ENCODE results near the gene ITSN2. TPM values are rescaled to one million over a fixed set of nuclear protein-coding genes. Genes with fewer than 3 reads are reported as not detected.

Gene ITSN2
- total RNA-seq, 1 donor from 2014 or later, result 52.9 TPM

- intact Hi-C loops (cut with micrococcal nuclease), result no loop called here
- Mint-ChIP-seq H3K27me3 (ENCODE audit: insufficient read depth) (peaks cover 4% of the 10 kb centered on the region), H3K27ac (no peak overlapping the region), H3K36me3 (ENCODE audit: low read depth) (no peaks in the 10 kb centered on the region), H3K4me1 (ENCODE audit: low read depth) (no peaks in the 10 kb centered on the region), H3K4me3 (no peak overlapping the region), H3K9me3 (no peaks in the 10 kb centered on the region)
- DNase-seq (ENCODE audit: low spot score), result no peak
These were observed 168.5 kb downstream of the ITSN2 start for GRCh38 chr2:24191848-24192247.

GRCh38 chr2:24191156-24191555, 169.2 kb downstream of the ITSN2 start:
- H3K9me3 Mint-ChIP-seq, result no peaks in the 10 kb centered on the region
- H3K27ac Mint-ChIP-seq, result no peak overlapping the region
- H3K36me3 Mint-ChIP-seq (ENCODE audit: low read depth), result no peaks in the 10 kb centered on the region
- intact Hi-C loops (cut with micrococcal nuclease), result no loop called here
- peaks cover 4% of the 10 kb centered on the region for H3K27me3 Mint-ChIP-seq (ENCODE audit: insufficient read depth)
- no peaks in the 10 kb centered on the region for H3K4me1 Mint-ChIP-seq (ENCODE audit: low read depth)
- H3K4me3 Mint-ChIP-seq, result no peak overlapping the region
- DNase-seq (ENCODE audit: low spot score), result no peak

GRCh38 chr2:24190503-24190902, 169.8 kb downstream of the ITSN2 start:
- DNase-seq (ENCODE audit: low spot score), result no peak
- no peaks in the 10 kb centered on the region for H3K36me3 Mint-ChIP-seq (ENCODE audit: low read depth)
- H3K27me3 Mint-ChIP-seq (ENCODE audit: insufficient read depth), result peaks cover 4% of the 10 kb centered on the region
- intact Hi-C loops (cut with micrococcal nuclease), result no loop called here
- no peaks in the 10 kb centered on the region for H3K9me3 Mint-ChIP-seq
- no peak overlapping the region for H3K4me3 Mint-ChIP-seq
- H3K27ac Mint-ChIP-seq, result no peak overlapping the region
- H3K4me1 Mint-ChIP-seq (ENCODE audit: low read depth), result no peaks in the 10 kb centered on the region

DNA sequence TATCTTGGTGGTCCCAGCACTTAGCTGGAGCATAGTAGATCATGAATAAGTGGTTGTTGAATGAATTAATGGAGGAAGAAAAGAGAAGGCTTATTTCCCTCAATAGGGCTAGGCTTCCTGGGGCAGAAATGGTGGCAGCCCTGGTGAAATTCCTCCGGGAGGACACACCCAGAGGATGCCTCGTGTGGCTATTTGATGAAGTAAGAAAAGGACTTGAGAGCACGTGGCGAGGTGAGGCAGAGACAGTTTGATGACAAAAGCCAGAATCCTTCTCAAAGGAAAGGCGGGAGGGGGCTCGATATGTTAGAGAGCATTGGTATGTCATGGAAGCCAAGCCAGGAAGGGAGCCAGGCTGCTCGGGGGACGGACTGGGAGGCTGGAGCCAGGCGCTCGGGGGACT, 170.8 kb downstream of the ITSN2 start:
- Mint-ChIP-seq H3K27ac (no peak overlapping the region), H3K36me3 (ENCODE audit: low read depth) (no peaks in the 10 kb centered on the region), H3K27me3 (ENCODE audit: insufficient read depth) (peaks cover 4% of the 10 kb centered on the region), H3K4me3 (no peak overlapping the region), H3K9me3 (no peaks in the 10 kb centered on the region), H3K4me1 (ENCODE audit: low read depth) (no peaks in the 10 kb centered on the region)
- DNase-seq (ENCODE audit: low spot score), result no peak
- intact Hi-C loops (cut with micrococcal nuclease), result no loop called here

DNA sequence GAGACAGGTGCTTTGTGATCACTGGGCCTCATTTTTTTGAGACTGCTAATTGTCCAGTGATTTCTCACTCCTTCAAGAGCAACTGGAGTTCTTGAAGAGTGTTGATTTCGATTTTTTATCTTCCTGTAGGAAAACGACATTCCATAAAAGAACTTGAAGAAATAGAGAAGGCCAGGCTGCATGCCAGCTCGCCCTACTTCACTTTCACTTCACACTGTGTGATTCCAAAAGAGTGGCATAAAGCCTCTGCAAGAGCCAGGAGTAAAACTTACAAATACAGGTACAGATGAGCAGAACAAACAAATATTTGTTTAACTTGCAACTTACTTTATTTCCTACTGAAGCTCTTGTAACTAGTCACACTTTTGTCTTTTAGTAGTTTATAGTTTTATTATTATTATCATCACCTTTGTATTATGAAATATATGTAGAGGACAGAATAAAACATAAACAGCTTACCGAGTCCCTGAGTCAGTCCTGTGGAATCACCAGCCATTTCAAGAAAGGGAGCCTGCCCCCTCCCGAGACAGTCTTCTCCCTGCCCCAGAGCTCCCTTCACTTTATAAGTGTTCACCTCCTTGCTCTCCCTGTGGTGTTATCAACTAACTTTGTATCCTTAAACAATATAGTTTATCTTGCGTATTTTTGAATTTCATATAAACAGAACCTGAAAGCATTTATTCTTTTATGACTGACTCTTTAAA, 176.8 kb downstream of the ITSN2 start:
- intact Hi-C loops (cut with micrococcal nuclease), result no loop called here

DNA sequence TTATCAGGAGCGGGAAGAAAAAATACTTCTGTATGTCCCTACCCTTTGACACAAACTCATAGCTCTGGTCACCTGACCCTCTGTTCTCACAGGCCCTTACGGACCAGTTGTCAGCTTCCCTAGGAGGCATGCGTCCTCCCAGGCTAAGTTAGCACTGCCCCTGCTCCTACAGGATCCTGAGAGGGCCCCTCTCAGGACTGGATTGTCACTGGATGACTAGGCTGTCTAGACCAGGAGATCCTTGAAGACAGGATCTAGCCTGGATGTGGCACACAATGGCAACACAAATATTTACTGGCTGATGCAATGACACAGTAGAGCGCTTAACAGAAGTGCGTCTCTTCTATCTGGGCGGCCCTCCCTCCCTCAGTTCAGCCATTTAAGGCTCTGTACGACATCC, 177.8 kb downstream of the ITSN2 start:
- Mint-ChIP-seq H3K4me3 (no peak overlapping the region), H3K4me1 (ENCODE audit: low read depth) (no peaks in the 10 kb centered on the region), H3K36me3 (ENCODE audit: low read depth) (no peaks in the 10 kb centered on the region), H3K9me3 (no peaks in the 10 kb centered on the region), H3K27me3 (ENCODE audit: insufficient read depth) (peaks cover 2% of the 10 kb centered on the region), H3K27ac (no peak overlapping the region)
- no peak for DNase-seq (ENCODE audit: low spot score)
- intact Hi-C loops (cut with micrococcal nuclease), result no loop called here

More for the DNA sequence above, 176.8 kb downstream of the ITSN2 start:
- Mint-ChIP-seq H3K36me3 (ENCODE audit: low read depth) (no peaks in the 10 kb centered on the region), H3K4me1 (ENCODE audit: low read depth) (no peaks in the 10 kb centered on the region), H3K27ac (no peak overlapping the region), H3K27me3 (ENCODE audit: insufficient read depth) (peaks cover 4% of the 10 kb centered on the region), H3K4me3 (no peak overlapping the region), H3K9me3 (no peaks in the 10 kb centered on the region)
- DNase-seq (ENCODE audit: low spot score), result no peak

- intact Hi-C loops (cut with micrococcal nuclease), result no loop called here
- no peak for DNase-seq (ENCODE audit: low spot score)
- Mint-ChIP-seq H3K4me1 (ENCODE audit: low read depth) (no peaks in the 10 kb centered on the region), H3K27me3 (ENCODE audit: insufficient read depth) (peaks cover 4% of the 10 kb centered on the region), H3K9me3 (no peaks in the 10 kb centered on the region), H3K4me3 (no peak overlapping the region), H3K27ac (no peak overlapping the region), H3K36me3 (ENCODE audit: low read depth) (no peaks in the 10 kb centered on the region)
These were observed 178.5 kb downstream of the ITSN2 start for GRCh38 chr2:24181849-24182248.

- DNase-seq (ENCODE audit: low spot score), result no peak
- intact Hi-C loops (cut with micrococcal nuclease), result no loop called here
- no peak overlapping the region for H3K27ac Mint-ChIP-seq
- no peaks in the 10 kb centered on the region for H3K9me3 Mint-ChIP-seq
- no peaks in the 10 kb centered on the region for H3K36me3 Mint-ChIP-seq (ENCODE audit: low read depth)
- H3K4me1 Mint-ChIP-seq (ENCODE audit: low read depth), result no peaks in the 10 kb centered on the region
- H3K4me3 Mint-ChIP-seq, result no peak overlapping the region
- H3K27me3 Mint-ChIP-seq (ENCODE audit: insufficient read depth), result peaks cover 9% of the 10 kb centered on the region
These were observed 180.7 kb downstream of the ITSN2 start for GRCh38 chr2:24179683-24180082.

- no peak for DNase-seq (ENCODE audit: low spot score)
These were observed 184.0 kb downstream of the ITSN2 start for GRCh38 chr2:24176326-24176725.

DNA sequence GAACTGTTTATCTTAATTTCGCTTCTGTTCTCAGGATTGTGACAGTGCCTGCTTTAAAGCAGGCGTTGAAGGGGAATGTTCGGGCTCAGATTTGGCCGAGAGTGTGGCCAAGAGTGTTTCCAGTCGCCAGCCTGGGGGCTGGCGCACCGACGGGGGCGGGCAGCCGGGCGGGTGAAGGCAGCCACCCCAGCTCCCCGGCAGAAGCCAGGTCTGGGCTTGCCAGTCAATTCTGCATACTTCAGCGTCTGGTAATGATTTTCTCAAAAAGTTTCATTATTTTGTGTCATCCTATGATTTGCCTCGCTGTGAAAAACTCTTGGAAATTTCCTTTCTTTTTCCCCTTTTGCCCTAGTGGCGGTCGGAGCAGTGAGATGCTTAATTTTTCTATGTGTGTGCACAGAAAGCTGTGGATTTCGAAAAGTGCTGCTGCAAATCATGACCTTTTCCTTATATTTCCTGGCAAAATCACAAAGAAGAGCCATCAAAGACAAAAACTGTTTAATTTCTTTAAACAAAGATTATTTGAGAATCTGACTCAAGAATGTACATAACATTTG, 184.6 kb downstream of the ITSN2 start:
- H3K36me3 Mint-ChIP-seq (ENCODE audit: low read depth), result no peaks in the 10 kb centered on the region
- H3K4me1 Mint-ChIP-seq (ENCODE audit: low read depth), result no peaks in the 10 kb centered on the region
- intact Hi-C loops (cut with micrococcal nuclease), result no loop called here
- no peak overlapping the region for H3K4me3 Mint-ChIP-seq
- no peaks in the 10 kb centered on the region for H3K9me3 Mint-ChIP-seq
- H3K27ac Mint-ChIP-seq, result no peak overlapping the region
- peaks cover 21% of the 10 kb centered on the region for H3K27me3 Mint-ChIP-seq (ENCODE audit: insufficient read depth)
- no peak for DNase-seq (ENCODE audit: low spot score)

More at GRCh38 chr2:24176326-24176725, 184.0 kb downstream of the ITSN2 start:
- no peak overlapping the region for H3K4me3 Mint-ChIP-seq
- H3K27ac Mint-ChIP-seq, result no peak overlapping the region
- H3K36me3 Mint-ChIP-seq (ENCODE audit: low read depth), result no peaks in the 10 kb centered on the region
- no peaks in the 10 kb centered on the region for H3K9me3 Mint-ChIP-seq
- H3K27me3 Mint-ChIP-seq (ENCODE audit: insufficient read depth), result peaks cover 21% of the 10 kb centered on the region
- H3K4me1 Mint-ChIP-seq (ENCODE audit: low read depth), result no peaks in the 10 kb centered on the region
- intact Hi-C loops (cut with micrococcal nuclease), result no loop called here

DNA sequence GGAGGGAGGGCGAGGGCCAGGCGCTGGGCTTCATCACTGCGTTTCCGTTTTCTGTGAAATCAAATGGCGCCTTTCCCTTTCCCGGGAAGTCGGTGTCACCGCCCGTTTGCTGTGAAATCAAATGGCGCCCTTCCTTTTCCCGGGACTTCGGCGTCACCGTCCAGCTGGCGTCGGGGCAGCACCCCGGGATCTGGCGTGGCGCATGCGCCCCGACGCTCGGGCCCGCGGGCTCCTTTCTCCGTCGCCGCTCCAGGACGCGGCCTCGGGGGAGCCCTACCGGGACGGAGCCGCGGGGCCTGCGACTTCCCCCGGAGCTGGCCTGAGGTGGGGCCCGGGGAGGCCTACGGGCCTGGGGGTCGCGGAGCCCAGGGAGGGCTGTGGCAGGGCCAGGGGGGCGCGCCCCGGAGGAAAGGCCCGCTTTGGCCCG, 185.5 kb downstream of the ITSN2 start, which contains the start of gene FAM228A:
Gene FAM228A (plus strand): TSS at position 203 of the 427 bp plus-strand sequence. CDS start 428 bp downstream, outside the sequence.
- H3K4me1 Mint-ChIP-seq (ENCODE audit: low read depth), result no peaks in the 10 kb centered on the region
- intact Hi-C loops (cut with micrococcal nuclease), result no loop called here
- H3K4me3 Mint-ChIP-seq, result no peak within 1 kb of the TSS
- H3K27me3 Mint-ChIP-seq (ENCODE audit: insufficient read depth), result peaks cover 21% of the 10 kb centered on the region
- DNase-seq (ENCODE audit: low spot score), result no peak
- H3K36me3 Mint-ChIP-seq (ENCODE audit: low read depth), result no peaks in the 10 kb centered on the region
- H3K27ac Mint-ChIP-seq, result no peak within 1 kb of the TSS
- no peaks in the 10 kb centered on the region for H3K9me3 Mint-ChIP-seq

DNA sequence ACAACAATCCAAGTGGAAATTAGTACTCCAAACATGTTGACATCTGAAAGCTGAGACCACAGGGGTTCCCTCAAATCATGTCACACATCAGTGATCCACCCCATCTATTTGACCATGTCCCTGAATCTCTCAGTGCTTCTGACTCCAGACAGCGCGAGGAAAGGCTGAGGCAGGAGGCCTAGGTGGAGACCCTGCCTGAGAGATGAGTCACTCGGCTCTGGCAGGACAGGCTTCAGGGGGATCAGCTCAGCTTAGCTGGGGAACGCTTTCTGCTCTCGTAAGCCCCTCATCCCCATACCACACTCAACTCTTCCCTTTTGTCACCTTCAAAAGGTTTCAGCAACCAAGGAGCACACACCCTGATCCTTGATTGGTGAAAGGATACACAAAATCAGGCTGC, 191.3 kb downstream of the ITSN2 start:
- no peaks in the 10 kb centered on the region for H3K9me3 Mint-ChIP-seq
- no peaks in the 10 kb centered on the region for H3K4me1 Mint-ChIP-seq (ENCODE audit: low read depth)
- peaks cover 11% of the 10 kb centered on the region for H3K27me3 Mint-ChIP-seq (ENCODE audit: insufficient read depth)
- no peaks in the 10 kb centered on the region for H3K36me3 Mint-ChIP-seq (ENCODE audit: low read depth)
- no peak overlapping the region for H3K4me3 Mint-ChIP-seq
- H3K27ac Mint-ChIP-seq, result no peak overlapping the region
- DNase-seq (ENCODE audit: low spot score), result no peak
- intact Hi-C loops (cut with micrococcal nuclease), result no loop called here

DNA sequence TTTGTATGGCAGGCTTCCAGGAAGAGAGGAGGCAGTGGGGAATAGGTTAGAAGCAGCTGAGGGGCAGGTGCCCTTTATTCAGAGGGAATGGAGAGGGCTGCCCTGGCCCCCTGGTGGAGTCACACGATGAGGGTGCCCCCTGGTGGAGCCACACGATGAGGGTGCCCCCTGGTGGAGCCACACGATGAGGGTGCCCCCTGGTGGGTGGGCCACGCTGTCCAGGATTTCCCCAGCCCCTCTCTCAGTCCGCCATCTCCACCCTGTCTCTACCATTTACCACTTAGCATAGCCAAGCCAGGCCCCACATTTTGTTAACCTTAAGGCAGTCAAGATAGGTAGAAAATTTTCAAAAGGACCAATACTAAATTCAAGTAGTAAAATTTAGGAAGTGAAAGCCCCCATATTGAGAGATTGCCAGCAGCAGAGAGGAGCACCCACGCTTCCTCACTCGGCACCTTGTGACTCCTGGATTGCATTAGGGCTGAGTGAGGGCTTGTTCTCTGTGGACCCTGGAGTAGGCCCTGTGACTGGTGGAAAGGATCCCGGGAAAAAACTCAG, 195.8 kb downstream of the ITSN2 start:
- no peak for DNase-seq (ENCODE audit: low spot score)
- Mint-ChIP-seq H3K27ac (no peak overlapping the region), H3K4me3 (no peak overlapping the region), H3K36me3 (ENCODE audit: low read depth) (no peaks in the 10 kb centered on the region), H3K9me3 (peaks cover 3% of the 10 kb centered on the region), H3K27me3 (ENCODE audit: insufficient read depth) (peaks cover 11% of the 10 kb centered on the region), H3K4me1 (ENCODE audit: low read depth) (no peaks in the 10 kb centered on the region)
- intact Hi-C loops (cut with micrococcal nuclease), result loop anchor here (1.0 kb wide), 1 partner anchor 340 kb away; no protein-coding TSS in a partner anchor
